OCI-LY1 (cell line): ENCODE data around the gene ARHGEF11.

Experiments
- CTCF ChIP-seq: fragments of 200-600 bp; sonication (generic), shearing (Covaris generic); IDR thresholded peaks from 2 replicates; pipeline ENCODE4 v1.5.1; 2017; ENCODE audit warnings: mild to moderate bottlenecking, antibody characterized with exemption, low read length, moderate library complexity, mixed read lengths
- EZH2 ChIP-seq: fragments of 200-600 bp; sonication (generic), shearing (Covaris generic); IDR thresholded peaks from 2 replicates; pipeline ENCODE4 v1.8.0; 2017; ENCODE audit warnings: borderline replicate concordance, mixed run types, mild to moderate bottlenecking, antibody characterized with exemption, low read length, moderate library complexity, mixed read lengths

GRCh38 chr1:156929596-156930238, 115.8 kb downstream of the ARHGEF11 start:
- no peak for TF ChIP-seq CTCF
- TF ChIP-seq EZH2, result no peak
